MM.1S (cell line): ENCODE data around the gene HRH3.

Experiments used
- DNase-seq: peaks from one replicate; pipeline ENCODE4 v3.0.0-alpha.2; 2015
- H2AFZ ChIP-seq: fragments of 300-600 bp; sonication (generic); 2 replicates; pipeline ENCODE4 v1.6.0; 2016; ENCODE audit warnings: antibody characterized with exemption, low read length
- H3F3A ChIP-seq: fragments of 300-600 bp; sonication (generic); 2 replicates; pipeline ENCODE4 v1.6.1; 2016; ENCODE audit warnings: mild to moderate bottlenecking, antibody characterized with exemption, low read length, moderate library complexity, mixed read lengths; ENCODE audit not compliant: insufficient read depth
- H3K27ac ChIP-seq: fragments of 300-600 bp; sonication (generic); 2 replicates; pipeline ENCODE4 v1.5.1; 2016; ENCODE audit warnings: mild to moderate bottlenecking, low read length
- H3K27me3 ChIP-seq: fragments of 300-600 bp; sonication (generic); replicated peaks from 2 replicates; pipeline ENCODE4 v1.6.0; 2016; ENCODE audit warnings: low read length; ENCODE audit not compliant: insufficient read depth
- H3K36me3 ChIP-seq: fragments of 300-600 bp; sonication (generic); replicated peaks from 2 replicates; pipeline ENCODE4 v1.6.1; 2016; ENCODE audit warnings: mild to moderate bottlenecking, low read length, mixed read lengths; ENCODE audit not compliant: insufficient read depth
- H3K4me1 ChIP-seq: fragments of 300-600 bp; sonication (generic); 2 replicates; pipeline ENCODE4 v1.6.1; 2016; ENCODE audit warnings: low read length, mixed read lengths
- H3K4me2 ChIP-seq: fragments of 300-600 bp; sonication (generic); 2 replicates; pipeline ENCODE4 v1.6.0; 2016; ENCODE audit warnings: low read depth, low read length
- H3K4me3 ChIP-seq: fragments of 300-600 bp; sonication (generic); 2 replicates; pipeline ENCODE4 v1.5.1; 2016; ENCODE audit warnings: low read length, mixed read lengths
- H3K79me2 ChIP-seq: fragments of 300-600 bp; sonication (generic); 2 replicates; pipeline ENCODE4 v1.6.1; 2016; ENCODE audit warnings: mixed run types, low read length, mixed read lengths
- H3K9ac ChIP-seq: fragments of 300-600 bp; sonication (generic); 2 replicates; pipeline ENCODE4 v1.6.1; 2016; ENCODE audit warnings: low read length, mixed read lengths
- H3K9me2 ChIP-seq: fragments of 300-600 bp; sonication (generic); replicated peaks from 2 replicates; pipeline ENCODE4 v1.6.1; 2016; ENCODE audit warnings: mild to moderate bottlenecking, low read length, mixed read lengths; ENCODE audit not compliant: insufficient read depth
- H3K9me3 ChIP-seq: fragments of 300-600 bp; sonication (generic); replicated peaks from 2 replicates; pipeline ENCODE4 v1.6.1; 2016; ENCODE audit warnings: mild to moderate bottlenecking, low read length, mixed read lengths; ENCODE audit not compliant: insufficient read depth
- H4K20me1 ChIP-seq: fragments of 300-600 bp; sonication (generic); 2 replicates; pipeline ENCODE4 v1.6.1; 2016; ENCODE audit warnings: mild to moderate bottlenecking, low read length, moderate library complexity, mixed read lengths; ENCODE audit not compliant: insufficient read depth
- EZH2 ChIP-seq: fragments of 300-600 bp; sonication (generic); optimal IDR thresholded peaks from 2 replicates; pipeline ENCODE3; 2017; ENCODE audit warnings: low read depth, mild to moderate bottlenecking, antibody characterized with exemption, low read length, mixed read lengths
- EZH2phosphoT487 ChIP-seq: fragments of 300-600 bp; sonication (generic); IDR thresholded peaks from 2 replicates; pipeline ENCODE4 v1.6.1; 2018; ENCODE audit warnings: antibody characterized with exemption, low read length
- TF ChIP-seq, protein P1 (sequence below): fragments of 300-600 bp; sonication (generic); IDR thresholded peaks from 2 replicates; pipeline ENCODE4 v1.5.1; 2016; ENCODE audit warnings: antibody characterized with exemption, low read length, mixed read lengths

HRH3 gene

GRCh38 chr20:62245911-62246280 is 25.8 kb upstream of the HRH3 start:
- Histone ChIP-seq H3K27ac (no peak overlapping the region), H2AFZ (no peak overlapping the region), H3K9ac (no peak overlapping the region), H3K9me3 (no peaks in the 10 kb centered on the region), H3F3A (no peaks in the 10 kb centered on the region), H3K9me2 (no peaks in the 10 kb centered on the region), H4K20me1 (no peaks in the 10 kb centered on the region), H3K4me3 (no peak overlapping the region), H3K4me2 (no peak overlapping the region), H3K79me2 (peaks cover 74% of the 10 kb centered on the region), H3K27me3 (no peaks in the 10 kb centered on the region), H3K4me1 (no peaks in the 10 kb centered on the region), H3K36me3 (no peaks in the 10 kb centered on the region)
- DNase-seq: no peak
- TF ChIP-seq EZH2: no peak
- TF ChIP-seq EZH2phosphoT487: no peak
- TF ChIP-seq, protein P1, sequence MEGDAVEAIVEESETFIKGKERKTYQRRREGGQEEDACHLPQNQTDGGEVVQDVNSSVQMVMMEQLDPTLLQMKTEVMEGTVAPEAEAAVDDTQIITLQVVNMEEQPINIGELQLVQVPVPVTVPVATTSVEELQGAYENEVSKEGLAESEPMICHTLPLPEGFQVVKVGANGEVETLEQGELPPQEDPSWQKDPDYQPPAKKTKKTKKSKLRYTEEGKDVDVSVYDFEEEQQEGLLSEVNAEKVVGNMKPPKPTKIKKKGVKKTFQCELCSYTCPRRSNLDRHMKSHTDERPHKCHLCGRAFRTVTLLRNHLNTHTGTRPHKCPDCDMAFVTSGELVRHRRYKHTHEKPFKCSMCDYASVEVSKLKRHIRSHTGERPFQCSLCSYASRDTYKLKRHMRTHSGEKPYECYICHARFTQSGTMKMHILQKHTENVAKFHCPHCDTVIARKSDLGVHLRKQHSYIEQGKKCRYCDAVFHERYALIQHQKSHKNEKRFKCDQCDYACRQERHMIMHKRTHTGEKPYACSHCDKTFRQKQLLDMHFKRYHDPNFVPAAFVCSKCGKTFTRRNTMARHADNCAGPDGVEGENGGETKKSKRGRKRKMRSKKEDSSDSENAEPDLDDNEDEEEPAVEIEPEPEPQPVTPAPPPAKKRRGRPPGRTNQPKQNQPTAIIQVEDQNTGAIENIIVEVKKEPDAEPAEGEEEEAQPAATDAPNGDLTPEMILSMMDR: no peak

GRCh38 chr20:62244644-62245108 is 24.6 kb upstream of the HRH3 start:
- Histone ChIP-seq H3K9me2 (no peaks in the 10 kb centered on the region), H3K79me2 (peaks cover 79% of the 10 kb centered on the region), H3K27me3 (no peaks in the 10 kb centered on the region), H3K36me3 (no peaks in the 10 kb centered on the region), H2AFZ (no peak overlapping the region), H3F3A (no peaks in the 10 kb centered on the region), H3K4me1 (no peaks in the 10 kb centered on the region), H3K4me3 (no peak overlapping the region), H4K20me1 (no peaks in the 10 kb centered on the region), H3K27ac (no peak overlapping the region), H3K4me2 (no peak overlapping the region), H3K9ac (no peak overlapping the region), H3K9me3 (no peaks in the 10 kb centered on the region)
- no peak for DNase-seq
- TF ChIP-seq, protein P1: no peak
- no peak for TF ChIP-seq EZH2phosphoT487
- no peak for TF ChIP-seq EZH2

- Histone ChIP-seq H3F3A (no peaks in the 10 kb centered on the region), H3K79me2 (peaks cover 84% of the 10 kb centered on the region), H3K9ac (no peak overlapping the region), H3K36me3 (no peaks in the 10 kb centered on the region), H3K27ac (no peak overlapping the region), H3K4me3 (no peak overlapping the region), H3K4me1 (0 out of 2 replicates have a peak, but pooled peaks cover 4% of the 10 kb centered on the region), H3K27me3 (no peaks in the 10 kb centered on the region), H3K4me2 (no peak overlapping the region), H2AFZ (no peak overlapping the region), H3K9me3 (no peaks in the 10 kb centered on the region), H3K9me2 (no peaks in the 10 kb centered on the region), H4K20me1 (no peaks in the 10 kb centered on the region)
- DNase-seq: no peak
- no peak for TF ChIP-seq EZH2phosphoT487
- TF ChIP-seq EZH2: no peak
- TF ChIP-seq, protein P1: no peak
Measured at GRCh38 chr20:62243906-62244515, 23.9 kb upstream of the HRH3 start.
